Neural cell (in vitro differentiated cells): ENCODE results near the gene PRKG1.

Source experiments
- CTCF ChIP-seq: fragments of 450-650 bp; IDR thresholded peaks from 2 replicates; pipeline ENCODE4 v1.5.1; 2014; ENCODE audit warnings: antibody characterized with exemption, mild to moderate bottlenecking, moderate library complexity; ENCODE audit not compliant: poor library complexity, severe bottlenecking
- EP300 ChIP-seq: fragments of 450-650 bp; conservative IDR thresholded peaks from 2 replicates; pipeline ENCODE4 v1.6.1; 2014; ENCODE audit warnings: antibody characterized with exemption, mild to moderate bottlenecking, moderate library complexity; ENCODE audit not compliant: poor library complexity, severe bottlenecking
- EZH2 ChIP-seq: fragments of 200-600, 300-800 bp; shearing (Covaris generic), sonication (generic); IDR thresholded peaks from 2 replicates; pipeline ENCODE4 v1.6.1; 2014; ENCODE audit warnings: antibody characterized with exemption, low read length, borderline replicate concordance, mild to moderate bottlenecking; ENCODE audit not compliant: insufficient read depth, poor library complexity, severe bottlenecking
- POLR2AphosphoS5 ChIP-seq: IDR thresholded peaks from 2 replicates; pipeline ENCODE4 v1.6.1; 2012
- RAD21 ChIP-seq: fragments of 450-650 bp; conservative IDR thresholded peaks from 2 replicates; pipeline ENCODE4 v1.6.1; 2014; ENCODE audit warnings: antibody characterized with exemption, mild to moderate bottlenecking, moderate library complexity
- TAF1 ChIP-seq: IDR thresholded peaks from 2 replicates; pipeline ENCODE4 v1.6.1; 2012; ENCODE audit warnings: low read depth

DNA sequence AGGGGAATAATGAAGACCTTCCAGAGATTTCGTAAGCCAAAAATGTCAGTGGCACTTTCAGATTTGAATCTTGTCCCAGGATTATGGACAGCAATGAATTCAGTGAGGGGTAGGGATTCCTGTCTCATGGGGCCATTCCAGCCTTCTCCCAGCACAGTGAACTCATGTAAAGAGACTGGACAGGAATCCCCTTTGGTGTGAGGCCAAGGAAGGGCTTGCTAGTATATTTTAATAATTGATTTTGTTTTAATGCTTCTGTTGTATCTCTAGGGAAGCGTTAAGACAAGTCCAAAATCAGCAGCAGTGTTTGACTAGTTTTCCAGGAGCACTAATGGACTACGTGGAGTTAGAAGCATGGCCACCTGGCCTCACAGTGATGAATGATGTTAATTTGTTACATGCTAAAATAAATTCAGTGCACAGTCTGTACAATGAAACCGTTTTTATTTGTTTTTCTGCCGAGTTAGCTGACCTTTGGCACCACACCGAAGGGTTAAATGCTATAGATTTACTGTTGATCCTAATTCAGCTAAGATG lies 1025.8 kb downstream of the PRKG1 start:
- TF ChIP-seq CTCF, result no peak
- TF ChIP-seq POLR2AphosphoS5, result no peak
- no peak for TF ChIP-seq EP300
- TF ChIP-seq TAF1, result no peak
- TF ChIP-seq EZH2, result no peak
- TF ChIP-seq RAD21, result no peak
